Panc1 (cell line): Measurements from ENCODE around the gene NUB1.

Source experiments
- CTCF ChIP-seq: fragments of 450-650 bp; IDR thresholded peaks from 2 replicates; pipeline ENCODE4 v1.5.1; 2017; ENCODE audit warnings: mild to moderate bottlenecking
- POLR2AphosphoS5 ChIP-seq: IDR thresholded peaks from 2 replicates; pipeline ENCODE4 v1.6.1; 2012; ENCODE audit warnings: mild to moderate bottlenecking, low read depth, low read length, moderate library complexity

GRCh38 chr7:151374726-151375125 is 33.1 kb downstream of the NUB1 start:
- TF ChIP-seq CTCF (no peak), POLR2AphosphoS5 (no peak)
